HepG2 (cell line): Measurements from ENCODE around the gene DNAJB2. TPM values are rescaled to one million over a fixed set of nuclear protein-coding genes. Genes with fewer than 3 reads are reported as not detected.

Source experiments
- NR2C2 ChIP-seq: sonication (generic); formaldehyde crosslinking; IDR thresholded peaks from 2 replicates; pipeline ENCODE4 v1.4.0; 2020; ENCODE audit warnings: missing genetic modification reagents, mild to moderate bottlenecking, moderate library complexity, borderline replicate concordance
- RERE ChIP-seq: IDR thresholded peaks from 2 replicates; pipeline ENCODE4 v1.6.1; 2016; ENCODE audit warnings: low read depth, missing genetic modification reagents, missing compliant biosample characterization
- RXRA ChIP-seq: sonication (generic); formaldehyde crosslinking; IDR thresholded peaks from 2 replicates; pipeline ENCODE4 v1.5.1; 2020; ENCODE audit warnings: missing genetic modification reagents
- TCF12 ChIP-seq, 2 experiments: fragments of 450-650 bp in 1 of 2; sonication (generic) in 1 of 2; formaldehyde crosslinking in 1 of 2; IDR thresholded peaks; 2 replicates each; pipeline versions ENCODE4 v1.6.1 to v1.8.0; 2017 to 2022; ENCODE audit warnings: antibody characterized with exemption in 1 of 2, mild to moderate bottlenecking in 1 of 2, missing genetic modification reagents in 1 of 2, moderate library complexity in 1 of 2
- ZFP90 ChIP-seq: sonication (generic); formaldehyde crosslinking; IDR thresholded peaks from 2 replicates; pipeline ENCODE4 v1.8.0; 2022; ENCODE audit warnings: missing genetic modification reagents, mild to moderate bottlenecking, inconsistent platforms, borderline replicate concordance
- ZNF276 ChIP-seq: sonication (generic); formaldehyde crosslinking; IDR thresholded peaks from 2 replicates; pipeline ENCODE4 v1.4.0; 2020; ENCODE audit warnings: mild to moderate bottlenecking, low read depth, missing genetic modification reagents
- ZNF350 ChIP-seq: sonication (generic); formaldehyde crosslinking; IDR thresholded peaks from 2 replicates; pipeline ENCODE4 v1.4.0; 2020; ENCODE audit warnings: mild to moderate bottlenecking, low read depth, missing genetic modification reagents, borderline replicate concordance
- ZNF382 ChIP-seq: sonication (generic); formaldehyde crosslinking; IDR thresholded peaks from 2 replicates; pipeline ENCODE4 v1.5.0; 2020; ENCODE audit warnings: missing genetic modification reagents, mild to moderate bottlenecking, borderline replicate concordance
- ZNF776 ChIP-seq: sonication (generic); formaldehyde crosslinking; IDR thresholded peaks from 2 replicates; pipeline ENCODE4 v1.4.0; 2020; ENCODE audit warnings: mild to moderate bottlenecking, missing genetic modification reagents
- polyA plus RNA-seq, 8 experiments: library from polyadenylated mRNA; depleted of rRNA in 3 of 8; stranded (reverse) in 7 of 8; unstranded in 1 of 8; fragments of >200 nt; fragmentation: Illumina TruSeq in 4 of 8; extraction: Trizol in 4 of 8; gene quantifications; 2 replicates each; pipeline versions ENCODE4 v1.2.1 to v1.2.3, GENCODE V29; 2011 to 2016; ENCODE audit warnings: low read depth in 4 of 8, missing spikeins in 1 of 8, mixed read lengths in 1 of 8; ENCODE audit not compliant: insufficient read depth in 1 of 8
- total RNA-seq, 5 experiments: library from RNA; depleted of rRNA; stranded (reverse); fragments of >200 nt; fragmentation: Illumina TruSeq; extraction: Trizol; gene quantifications; 2 replicates each; pipeline ENCODE4 v1.2.3, GENCODE V29; 2016; ENCODE audit warnings: low read depth in 1 of 5
- TF ChIP-seq, protein P1 (sequence below): IDR thresholded peaks from 2 replicates; pipeline ENCODE4 v1.4.0; 2020; ENCODE audit warnings: mild to moderate bottlenecking, missing genetic modification reagents
- TF ChIP-seq, protein P2 (sequence below): sonication (generic); formaldehyde crosslinking; IDR thresholded peaks from 2 replicates; pipeline ENCODE4 v1.9.0; 2021; ENCODE audit warnings: missing genetic modification reagents, borderline replicate concordance
- TF ChIP-seq, protein P3 (sequence below): sonication (generic); formaldehyde crosslinking; IDR thresholded peaks from 2 replicates; pipeline ENCODE4 v1.8.1; 2023; ENCODE audit warnings: mild to moderate bottlenecking, missing genetic modification reagents, borderline replicate concordance

DNAJB2 gene
- total and polyA plus RNA-seq, 2 of the 13 experiments (the other 11 are each of a cell fraction or from before 2014, with no cell fraction given): 21.3 to 31.1 TPM

- TF ChIP-seq ZFP90 (CRISPR knock-in tag): peak; percentile 88; the same call in 1 of the 2 replicates
- no peak for TF ChIP-seq ZNF276 (CRISPR knock-in tag)
- TF ChIP-seq, protein P1, sequence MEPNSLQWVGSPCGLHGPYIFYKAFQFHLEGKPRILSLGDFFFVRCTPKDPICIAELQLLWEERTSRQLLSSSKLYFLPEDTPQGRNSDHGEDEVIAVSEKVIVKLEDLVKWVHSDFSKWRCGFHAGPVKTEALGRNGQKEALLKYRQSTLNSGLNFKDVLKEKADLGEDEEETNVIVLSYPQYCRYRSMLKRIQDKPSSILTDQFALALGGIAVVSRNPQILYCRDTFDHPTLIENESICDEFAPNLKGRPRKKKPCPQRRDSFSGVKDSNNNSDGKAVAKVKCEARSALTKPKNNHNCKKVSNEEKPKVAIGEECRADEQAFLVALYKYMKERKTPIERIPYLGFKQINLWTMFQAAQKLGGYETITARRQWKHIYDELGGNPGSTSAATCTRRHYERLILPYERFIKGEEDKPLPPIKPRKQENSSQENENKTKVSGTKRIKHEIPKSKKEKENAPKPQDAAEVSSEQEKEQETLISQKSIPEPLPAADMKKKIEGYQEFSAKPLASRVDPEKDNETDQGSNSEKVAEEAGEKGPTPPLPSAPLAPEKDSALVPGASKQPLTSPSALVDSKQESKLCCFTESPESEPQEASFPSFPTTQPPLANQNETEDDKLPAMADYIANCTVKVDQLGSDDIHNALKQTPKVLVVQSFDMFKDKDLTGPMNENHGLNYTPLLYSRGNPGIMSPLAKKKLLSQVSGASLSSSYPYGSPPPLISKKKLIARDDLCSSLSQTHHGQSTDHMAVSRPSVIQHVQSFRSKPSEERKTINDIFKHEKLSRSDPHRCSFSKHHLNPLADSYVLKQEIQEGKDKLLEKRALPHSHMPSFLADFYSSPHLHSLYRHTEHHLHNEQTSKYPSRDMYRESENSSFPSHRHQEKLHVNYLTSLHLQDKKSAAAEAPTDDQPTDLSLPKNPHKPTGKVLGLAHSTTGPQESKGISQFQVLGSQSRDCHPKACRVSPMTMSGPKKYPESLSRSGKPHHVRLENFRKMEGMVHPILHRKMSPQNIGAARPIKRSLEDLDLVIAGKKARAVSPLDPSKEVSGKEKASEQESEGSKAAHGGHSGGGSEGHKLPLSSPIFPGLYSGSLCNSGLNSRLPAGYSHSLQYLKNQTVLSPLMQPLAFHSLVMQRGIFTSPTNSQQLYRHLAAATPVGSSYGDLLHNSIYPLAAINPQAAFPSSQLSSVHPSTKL: no peak; the same call in 1 of the 2 replicates
- TF ChIP-seq RXRA: peak; percentile 26; the same call in 1 of the 2 replicates
- TF ChIP-seq ZNF350 (CRISPR knock-in tag): no peak
- no peak for TF ChIP-seq TCF12 (IDR thresholded peaks at IDR 0.05)
- no peak for TF ChIP-seq TCF12 (CRISPR knock-in tag; IDR thresholded peaks at IDR 0.05)
- TF ChIP-seq, protein P2, sequence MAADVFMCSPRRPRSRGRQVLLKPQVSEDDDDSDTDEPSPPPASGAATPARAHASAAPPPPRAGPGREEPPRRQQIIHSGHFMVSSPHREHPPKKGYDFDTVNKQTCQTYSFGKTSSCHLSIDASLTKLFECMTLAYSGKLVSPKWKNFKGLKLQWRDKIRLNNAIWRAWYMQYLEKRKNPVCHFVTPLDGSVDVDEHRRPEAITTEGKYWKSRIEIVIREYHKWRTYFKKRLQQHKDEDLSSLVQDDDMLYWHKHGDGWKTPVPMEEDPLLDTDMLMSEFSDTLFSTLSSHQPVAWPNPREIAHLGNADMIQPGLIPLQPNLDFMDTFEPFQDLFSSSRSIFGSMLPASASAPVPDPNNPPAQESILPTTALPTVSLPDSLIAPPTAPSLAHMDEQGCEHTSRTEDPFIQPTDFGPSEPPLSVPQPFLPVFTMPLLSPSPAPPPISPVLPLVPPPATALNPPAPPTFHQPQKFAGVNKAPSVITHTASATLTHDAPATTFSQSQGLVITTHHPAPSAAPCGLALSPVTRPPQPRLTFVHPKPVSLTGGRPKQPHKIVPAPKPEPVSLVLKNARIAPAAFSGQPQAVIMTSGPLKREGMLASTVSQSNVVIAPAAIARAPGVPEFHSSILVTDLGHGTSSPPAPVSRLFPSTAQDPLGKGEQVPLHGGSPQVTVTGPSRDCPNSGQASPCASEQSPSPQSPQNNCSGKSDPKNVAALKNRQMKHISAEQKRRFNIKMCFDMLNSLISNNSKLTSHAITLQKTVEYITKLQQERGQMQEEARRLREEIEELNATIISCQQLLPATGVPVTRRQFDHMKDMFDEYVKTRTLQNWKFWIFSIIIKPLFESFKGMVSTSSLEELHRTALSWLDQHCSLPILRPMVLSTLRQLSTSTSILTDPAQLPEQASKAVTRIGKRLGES (CRISPR knock-in tag): no peak
- no peak for TF ChIP-seq RERE (CRISPR knock-in tag)
- no peak for TF ChIP-seq NR2C2 (CRISPR knock-in tag)
- TF ChIP-seq ZNF382 (CRISPR knock-in tag): no peak
- TF ChIP-seq ZNF776 (CRISPR knock-in tag): no peak
- TF ChIP-seq, protein P3, sequence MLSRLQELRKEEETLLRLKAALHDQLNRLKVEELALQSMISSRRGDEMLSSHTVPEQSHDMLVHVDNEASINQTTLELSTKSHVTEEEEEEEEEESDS (CRISPR knock-in tag): no peak
Observed at GRCh38 chr2:219253753-219254589, 25.2 kb upstream of the DNAJB2 start, which contains the start of gene TUBA4A (continued).
